Panc1 (cell line): Measurements from ENCODE around the gene PIK3CD.

Experiments
- CTCF ChIP-seq: fragments of 450-650 bp; IDR thresholded peaks from 2 replicates; pipeline ENCODE4 v1.5.1; 2017; ENCODE audit warnings: mild to moderate bottlenecking
- POLR2AphosphoS5 ChIP-seq: IDR thresholded peaks from 2 replicates; pipeline ENCODE4 v1.6.1; 2012; ENCODE audit warnings: mild to moderate bottlenecking, low read depth, low read length, moderate library complexity
- REST ChIP-seq, 2 experiments: IDR thresholded peaks; 2 replicates each; pipeline ENCODE4 v1.6.1; 2011 to 2012; ENCODE audit warnings: low read depth in 2 of 2, control low read depth in 1 of 2, low read length in 1 of 2, mild to moderate bottlenecking in 1 of 2, moderate library complexity in 1 of 2; ENCODE audit not compliant: insufficient read depth in 1 of 2
- SIN3A ChIP-seq: IDR thresholded peaks from 2 replicates; pipeline ENCODE4 v1.6.1; 2012; ENCODE audit warnings: low read depth, mild to moderate bottlenecking, low read length, moderate library complexity, borderline replicate concordance; ENCODE audit not compliant: insufficient read depth

GRCh38 chr1:9658199-9658598, 6.7 kb downstream of the PIK3CD start:
- TF ChIP-seq CTCF (no peak), POLR2AphosphoS5 (no peak), SIN3A (no peak), REST (IDR thresholded peaks at IDR 0.05; ENCODE audit: insufficient read depth in 1 of 2, low read depth in 2 of 2, low read length in 1 of 2) (no peak)
